GM18867 (cell line): ENCODE results near the gene SDHB.

Experiments used
- ATAC-seq: cut with Tn5 transposase; IDR thresholded peaks from one replicate; pipeline ENCODE4 v1.9.1; 2021; ENCODE audit warnings: mild to moderate bottlenecking, moderate library complexity; ENCODE audit not compliant: unreplicated experiment

SDHB gene

GRCh38 chr1:16989676-16990391 is 64.0 kb downstream of the SDHB start:
- no peak for ATAC-seq

GRCh38 chr1:16988210-16988609 is 65.6 kb downstream of the SDHB start:
- no peak for ATAC-seq

GRCh38 chr1:16986962-16987361 is 66.9 kb downstream of the SDHB start:
- no peak for ATAC-seq

GRCh38 chr1:16986560-16986959 is 67.3 kb downstream of the SDHB start:
- ATAC-seq: no peak

GRCh38 chr1:16986113-16986512 is 67.7 kb downstream of the SDHB start:
- ATAC-seq: no peak

- no peak for ATAC-seq
Measured at GRCh38 chr1:16984717-16985116, 69.1 kb downstream of the SDHB start.

- no peak for ATAC-seq
Measured at GRCh38 chr1:16983649-16984048, 70.2 kb downstream of the SDHB start.

GRCh38 chr1:16982902-16983301 is 70.9 kb downstream of the SDHB start:
- ATAC-seq: no peak

GRCh38 chr1:16981269-16981849 is 72.5 kb downstream of the SDHB start:
- no peak for ATAC-seq

- ATAC-seq: no peak
Measured at GRCh38 chr1:16980473-16981268, 73.2 kb downstream of the SDHB start, which contains the start of gene MFAP2. Gene MFAP2 (minus strand): TSS chr1:16980620. CDS start chr1:16978273, 2,347 bp downstream.

GRCh38 chr1:16979475-16980327 is 74.1 kb downstream of the SDHB start:
- ATAC-seq: no peak

- no peak for ATAC-seq
Measured at GRCh38 chr1:16978567-16979474, 75.0 kb downstream of the SDHB start.

GRCh38 chr1:16978139-16978538 is 75.7 kb downstream of the SDHB start:
- no peak for ATAC-seq

GRCh38 chr1:16977377-16977776 is 76.5 kb downstream of the SDHB start:
- no peak for ATAC-seq

- ATAC-seq: no peak
Measured at GRCh38 chr1:16976966-16977365, 76.9 kb downstream of the SDHB start.

GRCh38 chr1:16975838-16976237 is 78.0 kb downstream of the SDHB start:
- ATAC-seq: no peak

GRCh38 chr1:16975211-16975610 is 78.6 kb downstream of the SDHB start:
- no peak for ATAC-seq

- no peak for ATAC-seq
Measured at GRCh38 chr1:16973215-16973614, 80.6 kb downstream of the SDHB start.

GRCh38 chr1:16972189-16972895 is 81.5 kb downstream of the SDHB start:
- ATAC-seq: no peak
